GM23338 (cell line): ENCODE data around the gene SORBS1. TPM values are rescaled to one million over a fixed set of nuclear protein-coding genes. Genes with fewer than 3 reads are reported as not detected.
"Not testable (repeated sequence)": the region's sequence is repeated elsewhere in the genome, so short reads cannot be mapped to it uniquely, and the experiment has no call there.

Experiments
- ATAC-seq: fragments of 200-7000 bp; cut with Tn5 transposase; 3 replicates; pipeline ENCODE4 v1.9.1; 2020
- DNase-seq: peaks from one replicate; pipeline ENCODE4 v3.0.0-alpha.2; 2015; ENCODE audit warnings: low spot score
- H2AFZ ChIP-seq: fragments of 200-600 bp; sonication (generic); 2 replicates; pipeline ENCODE4 v1.8.0; 2016; ENCODE audit warnings: antibody characterized with exemption, mild to moderate bottlenecking, moderate library complexity
- H3F3A ChIP-seq: fragments of 200-600 bp; sonication (generic); replicated peaks from 2 replicates; pipeline ENCODE4 v1.8.0; 2017; ENCODE audit warnings: antibody characterized with exemption, mixed run types, low read depth
- H3K27ac ChIP-seq: fragments of 200-600 bp; sonication (generic); 2 replicates; pipeline ENCODE4 v1.6.1; 2016; ENCODE audit warnings: low read depth
- H3K27me3 ChIP-seq: fragments of 200-600 bp; sonication (generic); 2 replicates; pipeline ENCODE4 v1.8.0; 2016; ENCODE audit warnings: mild to moderate bottlenecking, mixed run types, moderate library complexity; ENCODE audit not compliant: insufficient read depth
- H3K36me3 ChIP-seq: fragments of 200-600 bp; sonication (generic); 2 replicates; pipeline ENCODE4 v1.8.0; 2016; ENCODE audit warnings: mild to moderate bottlenecking; ENCODE audit not compliant: insufficient read depth
- H3K4me1 ChIP-seq: fragments of 200-600 bp; sonication (generic); 2 replicates; pipeline ENCODE4 v1.8.0; 2016; ENCODE audit warnings: mild to moderate bottlenecking, moderate library complexity; ENCODE audit not compliant: insufficient read depth
- H3K4me2 ChIP-seq: fragments of 200-600 bp; sonication (generic); 2 replicates; pipeline ENCODE4 v1.7.1; 2017; ENCODE audit warnings: mixed run types
- H3K4me3 ChIP-seq: fragments of 200-600 bp; sonication (generic); 2 replicates; pipeline ENCODE4 v1.6.1; 2016; ENCODE audit warnings: mixed run types
- H3K79me2 ChIP-seq: fragments of 200-600 bp; sonication (generic); replicated peaks from 2 replicates; pipeline ENCODE4 v1.8.0; 2017; ENCODE audit warnings: mild to moderate bottlenecking; ENCODE audit not compliant: insufficient read depth
- H3K9me2 ChIP-seq: fragments of 200-600 bp; sonication (generic); 2 replicates; pipeline ENCODE4 v1.8.0; 2017; ENCODE audit not compliant: insufficient read depth
- H4K20me1 ChIP-seq: fragments of 200-600 bp; sonication (generic); replicated peaks from 2 replicates; pipeline ENCODE4 v1.8.0; 2017; ENCODE audit warnings: mild to moderate bottlenecking; ENCODE audit not compliant: insufficient read depth
- H3K27ac Mint-ChIP-seq: 2 replicates; pipeline ENCODE4 v1.8.0; 2020; ENCODE audit warnings: inconsistent platforms, mild to moderate bottlenecking, moderate library complexity, mixed read lengths
- H3K27me3 Mint-ChIP-seq: 3 replicates; pipeline ENCODE4 v1.8.0; 2022; ENCODE audit warnings: low read depth, mild to moderate bottlenecking, moderate library complexity, mixed read lengths, inconsistent platforms; ENCODE audit not compliant: insufficient read depth, poor library complexity
- H3K36me3 Mint-ChIP-seq: 3 replicates; pipeline ENCODE4 v1.8.0; 2021; ENCODE audit warnings: low read depth, mild to moderate bottlenecking, inconsistent platforms, moderate library complexity, mixed read lengths
- H3K4me1 Mint-ChIP-seq: 3 replicates; pipeline ENCODE4 v1.8.0; 2020; ENCODE audit warnings: mild to moderate bottlenecking, inconsistent platforms, mixed read lengths
- H3K4me3 Mint-ChIP-seq: 3 replicates; pipeline ENCODE4 v1.8.0; 2021; ENCODE audit warnings: moderate library complexity, mild to moderate bottlenecking, inconsistent platforms, mixed read lengths
- H3K9me3 Mint-ChIP-seq: 3 replicates; pipeline ENCODE4 v1.8.0; 2020; ENCODE audit warnings: moderate library complexity, mild to moderate bottlenecking, inconsistent platforms, mixed read lengths
- CREB1 ChIP-seq: fragments of 250-450 bp; sonication (Bioruptor Pico); IDR thresholded peaks from 2 replicates; pipeline ENCODE4 v1.5.0; 2020; ENCODE audit warnings: low read depth, mild to moderate bottlenecking, moderate library complexity
- CTCF ChIP-seq, 2 experiments: fragments of 200-600 bp in 1 of 2; sonication (generic) in 1 of 2; conservative IDR thresholded peaks; 2 replicates each; pipeline versions ENCODE4 v1.5.1 to v1.6.1; 2016 to 2017; ENCODE audit warnings: antibody characterized with exemption in 2 of 2, low read depth in 2 of 2, mild to moderate bottlenecking in 2 of 2, moderate library complexity in 1 of 2
- ETS1 ChIP-seq: IDR thresholded peaks from 2 replicates; pipeline ENCODE4 v1.6.1; 2016; ENCODE audit warnings: antibody characterized with exemption
- EZH2 ChIP-seq: fragments of 200-600 bp; sonication (generic); IDR thresholded peaks from one replicate; pipeline ENCODE4 v1.8.0; 2017; ENCODE audit warnings: antibody characterized with exemption, mild to moderate bottlenecking, low read depth; ENCODE audit not compliant: unreplicated experiment
- JUNB ChIP-seq: IDR thresholded peaks from one replicate; pipeline ENCODE4 v1.6.1; 2016; ENCODE audit warnings: antibody characterized with exemption; ENCODE audit not compliant: unreplicated experiment
- STAT1 ChIP-seq: IDR thresholded peaks from one replicate; pipeline ENCODE4 v1.6.1; 2016; ENCODE audit warnings: antibody characterized with exemption; ENCODE audit not compliant: unreplicated experiment
- ZNF331 ChIP-seq: fragments of 250-450 bp; sonication (Bioruptor Pico); IDR thresholded peaks from 2 replicates; pipeline ENCODE4 v1.5.0; 2020; ENCODE audit warnings: low read depth, mild to moderate bottlenecking, moderate library complexity
- ZNF462 ChIP-seq: fragments of 250-450 bp; sonication (Bioruptor Pico); IDR thresholded peaks from 2 replicates; pipeline ENCODE4 v1.5.0; 2020; ENCODE audit warnings: mild to moderate bottlenecking, moderate library complexity
- polyA plus RNA-seq: library from polyadenylated mRNA; unstranded; fragments of >200 nt; fragmentation: Nextera tagmentation; extraction: Ambion mirVana; gene quantifications from 2 replicates; pipeline ENCODE4 v1.2.1, GENCODE V29; 2016
- total RNA-seq: library from RNA; depleted of rRNA; stranded (reverse); fragments of >200 nt; shearing (Covaris generic); gene quantifications from 2 replicates; pipeline ENCODE4 v1.2.3, GENCODE V29; 2014

SORBS1 gene
- total and polyA plus RNA-seq, 2 experiments from 2014 or later: 47.7 to 51.5 TPM

- H3K4me2 ChIP-seq, H3K9me3 Mint-ChIP-seq, H3K4me3 Mint-ChIP-seq, ATAC-seq, H4K20me1 ChIP-seq, H3K27me3 ChIP-seq, H2AFZ ChIP-seq, H3K27me3 Mint-ChIP-seq, H3F3A ChIP-seq, H3K27ac Mint-ChIP-seq, H3K36me3 Mint-ChIP-seq, H3K36me3 ChIP-seq, H3K4me3 ChIP-seq, DNase-seq, H3K79me2 ChIP-seq, H3K4me1 ChIP-seq, H3K27ac ChIP-seq, H3K9me2 ChIP-seq: not testable (repeated sequence)
- peaks cover 13% of the 10 kb centered on the region for H3K4me1 Mint-ChIP-seq
Observed at GRCh38 chr10:95347402-95347766, 213.8 kb downstream of the SORBS1 start.

- peaks cover 6% of the 10 kb centered on the region for H3K27me3 Mint-ChIP-seq
- no peaks in the 10 kb centered on the region for H3F3A ChIP-seq
- no peak overlapping the region for H2AFZ ChIP-seq
- H3K36me3 Mint-ChIP-seq: no peaks in the 10 kb centered on the region; the same call in 1 of the 3 replicates
- DNase-seq (peak; percentile 84), ATAC-seq (peak; percentile 85)
- peaks cover 7% of the 10 kb centered on the region; the same call in 1 of the 2 replicates for H3K4me1 ChIP-seq
- no peaks in the 10 kb centered on the region for H3K79me2 ChIP-seq
- H4K20me1 ChIP-seq: no peaks in the 10 kb centered on the region
- H3K4me2 ChIP-seq: no peak overlapping the region
- H3K9me2 ChIP-seq: no peaks in the 10 kb centered on the region
- H3K27ac ChIP-seq: no peak overlapping the region
- H3K27ac Mint-ChIP-seq: no peak overlapping the region
- no peaks in the 10 kb centered on the region for H3K9me3 Mint-ChIP-seq
- H3K4me1 Mint-ChIP-seq: peaks cover 13% of the 10 kb centered on the region
- H3K36me3 ChIP-seq: no peaks in the 10 kb centered on the region
- no peaks in the 10 kb centered on the region for H3K27me3 ChIP-seq
- no peak overlapping the region for H3K4me3 ChIP-seq
- H3K4me3 Mint-ChIP-seq: no peak overlapping the region
- TF ChIP-seq CREB1 (CRISPR knock-in tag) (no peak), JUNB (no peak), ETS1 (no peak), CTCF (conservative IDR thresholded peaks at IDR 0.05; ENCODE audit: low read depth in 2 of 2) (no peak; a peak in 1 of 4 replicates), ZNF462 (CRISPR knock-in tag) (no peak), STAT1 (no peak), EZH2 (no peak), ZNF331 (no peak)
Observed at GRCh38 chr10:95346715-95347401, 214.3 kb downstream of the SORBS1 start.
